GM12875 (cell line): ENCODE measurements around the gene ARHGDIB.

Experiments
- H3K4me3 ChIP-seq: one replicate; pipeline ENCODE4 v1.5.1; 2011; ENCODE audit warnings: low read depth, low read length, control low read depth
- CTCF ChIP-seq: IDR thresholded peaks from 2 replicates; pipeline ENCODE4 v1.5.1; 2011; ENCODE audit warnings: low read depth, mild to moderate bottlenecking, control low read depth, inconsistent platforms, low read length, moderate library complexity, borderline replicate concordance; ENCODE audit not compliant: insufficient read depth

The ARHGDIB gene

GRCh38 chr12:14892726-14893505 lies 68.5 kb downstream of the ARHGDIB start:
- TF ChIP-seq CTCF, result no peak
- no peak overlapping the region for H3K4me3 ChIP-seq
